Activated CD4-positive, alpha-beta T cell treated with anti-CD3 and anti-CD28 coated beads, Interleukin-2, amount 10 ng/mL, durations not matched to agents 24 days and 14 days (primary cell): ENCODE data around the gene EIF1B. TPM values are rescaled to one million over a fixed set of nuclear protein-coding genes. Genes with fewer than 3 reads are reported as not detected.
A peak's percentile ranks its signal among the peaks of the same experiment; 100 is the strongest.

Experiments
- DNase-seq: peaks from one replicate; pipeline ENCODE4 v3.0.0; 2022
- H3K27ac Mint-ChIP-seq: one replicate; pipeline ENCODE4 v1.8.0; 2022; ENCODE audit warnings: mild to moderate bottlenecking, mixed read lengths
- H3K27me3 Mint-ChIP-seq: one replicate; pipeline ENCODE4 v1.8.0; 2022; ENCODE audit warnings: mixed read lengths
- H3K36me3 Mint-ChIP-seq: one replicate; pipeline ENCODE4 v1.8.0; 2022; ENCODE audit warnings: low read depth, mild to moderate bottlenecking, mixed read lengths
- H3K4me1 Mint-ChIP-seq: one replicate; pipeline ENCODE4 v1.8.0; 2021; ENCODE audit warnings: mixed read lengths
- H3K4me3 Mint-ChIP-seq: one replicate; pipeline ENCODE4 v1.8.0; 2022; ENCODE audit warnings: mild to moderate bottlenecking, moderate library complexity, mixed read lengths
- H3K9me3 Mint-ChIP-seq: one replicate; pipeline ENCODE4 v1.8.0; 2021; ENCODE audit warnings: mixed read lengths
- intact Hi-C: fragments of 100-400 bp; cut with micrococcal nuclease; formaldehyde crosslinking; loops from one replicate; pipeline ENCODE4 v1.15.1; 2023
- total RNA-seq: library from RNA; stranded (reverse); gene quantifications from 2 replicates; pipeline ENCODE4 v1.2.3, GENCODE V29; 2022

EIF1B gene
- total RNA-seq, 1 donor from 2014 or later = 46.1 TPM

GRCh38 chr3:40317061-40317855, 7.8 kb downstream of the EIF1B start:
- Mint-ChIP-seq H3K4me3 (no peak overlapping the region), H3K27ac (no peak overlapping the region), H3K9me3 (no peaks in the 10 kb centered on the region), H3K27me3 (peaks cover 6% of the 10 kb centered on the region), H3K4me1 (peaks cover 4% of the 10 kb centered on the region), H3K36me3 (peaks cover 14% of the 10 kb centered on the region)
- intact Hi-C loops = loop anchor here (1.0 to 5.0 kb wide), 2 partner anchors 125 to 610 kb away; no protein-coding TSS in a partner anchor
- DNase-seq = peak; percentile 83

- no peak overlapping the region for H3K4me3 Mint-ChIP-seq
- H3K4me1 Mint-ChIP-seq = no peaks in the 10 kb centered on the region
- DNase-seq = no peak
- intact Hi-C loops = loop anchor here (10.0 kb wide), 1 partner anchor 1773 kb away; the partner anchor contains the start of gene TRAK1
- H3K9me3 Mint-ChIP-seq = no peaks in the 10 kb centered on the region
- H3K27ac Mint-ChIP-seq = no peak overlapping the region
- H3K36me3 Mint-ChIP-seq = peaks cover 2% of the 10 kb centered on the region
- peaks cover 20% of the 10 kb centered on the region for H3K27me3 Mint-ChIP-seq
Measured at GRCh38 chr3:40321818-40322217, 12.3 kb downstream of the EIF1B start.

GRCh38 chr3:40323946-40324345, 14.4 kb downstream of the EIF1B start:
- intact Hi-C loops = loop anchor here (10.0 kb wide), 1 partner anchor 1771 kb away; the partner anchor contains the start of gene TRAK1
- peaks cover 24% of the 10 kb centered on the region for H3K27me3 Mint-ChIP-seq
- H3K9me3 Mint-ChIP-seq = no peaks in the 10 kb centered on the region
- peaks cover 3% of the 10 kb centered on the region for H3K4me1 Mint-ChIP-seq
- H3K36me3 Mint-ChIP-seq = no peaks in the 10 kb centered on the region
- H3K27ac Mint-ChIP-seq = no peak overlapping the region
- DNase-seq = no peak
- no peak overlapping the region for H3K4me3 Mint-ChIP-seq

- Mint-ChIP-seq H3K36me3 (no peaks in the 10 kb centered on the region), H3K27me3 (peaks cover 24% of the 10 kb centered on the region), H3K4me1 (peaks cover 3% of the 10 kb centered on the region), H3K4me3 (no peak overlapping the region), H3K9me3 (no peaks in the 10 kb centered on the region), H3K27ac (no peak overlapping the region)
- DNase-seq = no peak
- intact Hi-C loops = loop anchor here (5.0 to 10.0 kb wide), 2 partner anchors 128 to 1770 kb away; partner anchors contain the start of gene TRAK1
Measured at GRCh38 chr3:40324621-40325020, 15.1 kb downstream of the EIF1B start.

- DNase-seq = no peak
- intact Hi-C loops = loop anchor here (5.0 to 10.0 kb wide), 2 partner anchors 127 to 1769 kb away; partner anchors contain the start of gene TRAK1
- no peaks in the 10 kb centered on the region for H3K36me3 Mint-ChIP-seq
- H3K4me3 Mint-ChIP-seq = no peak overlapping the region
- H3K9me3 Mint-ChIP-seq = no peaks in the 10 kb centered on the region
- H3K4me1 Mint-ChIP-seq = peaks cover 3% of the 10 kb centered on the region
- no peak overlapping the region for H3K27ac Mint-ChIP-seq
- H3K27me3 Mint-ChIP-seq = peaks cover 23% of the 10 kb centered on the region
Measured at GRCh38 chr3:40325465-40325864, 16.0 kb downstream of the EIF1B start.

- Mint-ChIP-seq H3K4me1 (peaks cover 3% of the 10 kb centered on the region), H3K4me3 (no peak overlapping the region), H3K36me3 (no peaks in the 10 kb centered on the region), H3K9me3 (no peaks in the 10 kb centered on the region), H3K27me3 (peaks cover 24% of the 10 kb centered on the region), H3K27ac (no peak overlapping the region)
- intact Hi-C loops = loop anchor here (5.0 to 10.0 kb wide), 2 partner anchors 124 to 1766 kb away; partner anchors contain the start of gene TRAK1
- no peak for DNase-seq
Measured at GRCh38 chr3:40328374-40328773, 18.9 kb downstream of the EIF1B start.

GRCh38 chr3:40329071-40329470, 19.6 kb downstream of the EIF1B start:
- no peak for DNase-seq
- Mint-ChIP-seq H3K27me3 (peaks cover 24% of the 10 kb centered on the region), H3K4me1 (peaks cover 3% of the 10 kb centered on the region), H3K36me3 (no peaks in the 10 kb centered on the region), H3K9me3 (no peaks in the 10 kb centered on the region), H3K27ac (no peak overlapping the region), H3K4me3 (no peak overlapping the region)
- intact Hi-C loops = loop anchor here (5.0 to 10.0 kb wide), 2 partner anchors 123 to 1766 kb away; partner anchors contain the start of gene TRAK1

- H3K27ac Mint-ChIP-seq = no peak overlapping the region
- intact Hi-C loops = no loop called here
- H3K4me1 Mint-ChIP-seq = peaks cover 4% of the 10 kb centered on the region
- peaks cover 6% of the 10 kb centered on the region for H3K27me3 Mint-ChIP-seq
- no peaks in the 10 kb centered on the region for H3K9me3 Mint-ChIP-seq
- H3K4me3 Mint-ChIP-seq = no peak overlapping the region
- H3K36me3 Mint-ChIP-seq = no peaks in the 10 kb centered on the region
- no peak for DNase-seq
Measured at GRCh38 chr3:40332684-40333083, 23.2 kb downstream of the EIF1B start.

GRCh38 chr3:40333416-40333815, 23.9 kb downstream of the EIF1B start:
- Mint-ChIP-seq H3K9me3 (no peaks in the 10 kb centered on the region), H3K27ac (no peak overlapping the region), H3K27me3 (peaks cover 6% of the 10 kb centered on the region), H3K36me3 (no peaks in the 10 kb centered on the region), H3K4me1 (peaks cover 4% of the 10 kb centered on the region), H3K4me3 (no peak overlapping the region)
- intact Hi-C loops = no loop called here
- no peak for DNase-seq

- Mint-ChIP-seq H3K36me3 (no peaks in the 10 kb centered on the region), H3K4me3 (no peak overlapping the region), H3K27ac (no peak overlapping the region), H3K4me1 (peaks cover 4% of the 10 kb centered on the region), H3K27me3 (peaks cover 6% of the 10 kb centered on the region), H3K9me3 (no peaks in the 10 kb centered on the region)
- no peak for DNase-seq
- intact Hi-C loops = no loop called here
Measured at GRCh38 chr3:40333852-40334251, 24.3 kb downstream of the EIF1B start.

- peaks cover 4% of the 10 kb centered on the region for H3K4me1 Mint-ChIP-seq
- H3K36me3 Mint-ChIP-seq = no peaks in the 10 kb centered on the region
- intact Hi-C loops = loop anchor here (5.0 kb wide), 1 partner anchor 191 kb away; no protein-coding TSS in a partner anchor
- H3K27me3 Mint-ChIP-seq = peaks cover 4% of the 10 kb centered on the region
- no peak for DNase-seq
- no peak overlapping the region for H3K4me3 Mint-ChIP-seq
- no peaks in the 10 kb centered on the region for H3K9me3 Mint-ChIP-seq
- no peak overlapping the region for H3K27ac Mint-ChIP-seq
Measured at GRCh38 chr3:40336101-40336500, 26.6 kb downstream of the EIF1B start.

- peaks cover 4% of the 10 kb centered on the region for H3K27me3 Mint-ChIP-seq
- DNase-seq = no peak
- H3K36me3 Mint-ChIP-seq = no peaks in the 10 kb centered on the region
- H3K9me3 Mint-ChIP-seq = no peaks in the 10 kb centered on the region
- H3K27ac Mint-ChIP-seq = no peak overlapping the region
- intact Hi-C loops = loop anchor here (5.0 kb wide), 1 partner anchor 191 kb away; no protein-coding TSS in a partner anchor
- H3K4me3 Mint-ChIP-seq = no peak overlapping the region
- H3K4me1 Mint-ChIP-seq = peaks cover 4% of the 10 kb centered on the region
Measured at GRCh38 chr3:40336511-40337135, 27.1 kb downstream of the EIF1B start.

GRCh38 chr3:40337136-40338108, 27.9 kb downstream of the EIF1B start:
- Mint-ChIP-seq H3K4me3 (no peak overlapping the region), H3K4me1 (peaks cover 4% of the 10 kb centered on the region), H3K27me3 (peaks cover 7% of the 10 kb centered on the region), H3K36me3 (no peaks in the 10 kb centered on the region), H3K9me3 (no peaks in the 10 kb centered on the region), H3K27ac (peak overlapping the region; percentile 30)
- DNase-seq = no peak
- intact Hi-C loops = loop anchor here (5.0 kb wide), 1 partner anchor 190 kb away; no protein-coding TSS in a partner anchor
